ENCODE results near the gene KDM2A. TPM values are rescaled to one million over a fixed set of nuclear protein-coding genes. Genes with fewer than 3 reads are reported as not detected.

KDM2A gene
- total RNA-seq, 1 experiment from 2014 or later, result 122 TPM

DNA sequence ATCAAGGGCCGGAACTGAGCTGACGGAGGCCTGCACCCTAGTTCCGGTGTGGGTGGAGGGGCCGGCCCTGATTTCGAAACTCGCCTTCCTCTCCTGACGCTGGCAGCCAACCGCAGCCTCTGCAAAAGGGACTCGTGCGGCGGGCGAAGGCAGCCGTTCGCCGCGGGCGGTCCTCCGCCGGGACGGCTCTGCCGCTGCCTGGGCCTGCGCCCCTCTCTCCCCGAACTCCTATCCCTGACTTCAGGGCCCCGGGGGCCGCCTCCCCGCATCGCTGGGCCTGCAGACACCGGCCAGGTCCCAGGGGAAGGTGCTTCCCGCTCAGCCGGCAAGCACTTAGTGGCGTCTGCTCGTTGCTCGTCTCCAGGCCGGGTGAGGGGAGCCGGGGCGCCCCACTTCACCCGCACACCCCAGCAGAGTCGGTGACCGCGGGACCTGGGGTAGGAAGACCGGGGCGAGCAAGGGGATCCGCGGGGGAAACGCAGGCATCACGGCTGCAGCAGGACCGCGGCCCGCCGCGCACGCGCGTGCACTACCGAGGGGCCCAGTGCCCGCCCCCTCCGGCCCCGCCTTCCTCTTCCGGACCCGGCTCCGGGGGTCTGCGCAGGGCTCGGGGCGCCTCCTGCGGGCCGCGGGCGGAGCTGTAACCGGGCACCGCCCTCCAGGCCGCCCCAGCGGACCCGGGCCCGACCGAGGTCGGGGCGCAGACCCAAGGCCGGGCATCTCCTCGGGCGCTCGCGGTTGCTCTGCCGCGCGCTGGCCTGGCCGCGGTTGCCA, 169.6 kb downstream of the KDM2A start:
- ChIA-PET POLR2A (interaction anchor here (0.5 to 2.2 kb wide), 9 partner anchors 14 to 170 kb away, joined by 3 to 25 read pairs (median 4); partner anchors contain the start of genes CORO1B, KDM2A and SSH3), CTCF (interaction anchor here (0.6 to 3.1 kb wide), 10 partner anchors 12 to 100 kb away, joined by 3 to 27 read pairs (median 6); partner anchors contain the start of genes GRK2 and SSH3)
- peaks cover 80% of the 10 kb centered on the region for H3K36me3 Mint-ChIP-seq (ENCODE audit: insufficient read depth, unreplicated experiment)
- Histone ChIP-seq H3K9me3 (no peaks in the 10 kb centered on the region), H3K36me3 (ENCODE audit: control insufficient read depth, insufficient read depth, low read length) (peaks cover 12% of the 10 kb centered on the region), H3K4me3 (ENCODE audit: low read depth, low read length) (peak overlapping the region; percentile 91), H3K27me3 (replicated peaks; ENCODE audit: control insufficient read depth, insufficient read depth, low read length) (no peaks in the 10 kb centered on the region), H3K4me1 (peaks cover 20% of the 10 kb centered on the region)
- H3K4me3 Mint-ChIP-seq (ENCODE audit: unreplicated experiment), result peak overlapping the region; percentile 99
- H3K4me1 Mint-ChIP-seq (ENCODE audit: low read depth, unreplicated experiment), result peaks cover 29% of the 10 kb centered on the region
- H3K27ac Mint-ChIP-seq (ENCODE audit: unreplicated experiment), result peak overlapping the region; percentile 90
- TF ChIP-seq, protein P1, sequence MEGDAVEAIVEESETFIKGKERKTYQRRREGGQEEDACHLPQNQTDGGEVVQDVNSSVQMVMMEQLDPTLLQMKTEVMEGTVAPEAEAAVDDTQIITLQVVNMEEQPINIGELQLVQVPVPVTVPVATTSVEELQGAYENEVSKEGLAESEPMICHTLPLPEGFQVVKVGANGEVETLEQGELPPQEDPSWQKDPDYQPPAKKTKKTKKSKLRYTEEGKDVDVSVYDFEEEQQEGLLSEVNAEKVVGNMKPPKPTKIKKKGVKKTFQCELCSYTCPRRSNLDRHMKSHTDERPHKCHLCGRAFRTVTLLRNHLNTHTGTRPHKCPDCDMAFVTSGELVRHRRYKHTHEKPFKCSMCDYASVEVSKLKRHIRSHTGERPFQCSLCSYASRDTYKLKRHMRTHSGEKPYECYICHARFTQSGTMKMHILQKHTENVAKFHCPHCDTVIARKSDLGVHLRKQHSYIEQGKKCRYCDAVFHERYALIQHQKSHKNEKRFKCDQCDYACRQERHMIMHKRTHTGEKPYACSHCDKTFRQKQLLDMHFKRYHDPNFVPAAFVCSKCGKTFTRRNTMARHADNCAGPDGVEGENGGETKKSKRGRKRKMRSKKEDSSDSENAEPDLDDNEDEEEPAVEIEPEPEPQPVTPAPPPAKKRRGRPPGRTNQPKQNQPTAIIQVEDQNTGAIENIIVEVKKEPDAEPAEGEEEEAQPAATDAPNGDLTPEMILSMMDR (IDR thresholded peaks at IDR 0.05; ENCODE audit: insufficient read depth in 1 of 2, low read depth in 1 of 2, low read length in 1 of 2, severe bottlenecking in 1 of 2, unreplicated experiment in 1 of 2), result peak; percentile 51 to 56
- no peaks in the 10 kb centered on the region for H3K9me3 Mint-ChIP-seq (ENCODE audit: unreplicated experiment)
- DNase-seq, result peak; percentile 94 to 95
- no TSS peak for BruUV-seq (replicated peaks)
- H3K27me3 Mint-ChIP-seq (ENCODE audit: insufficient read depth, unreplicated experiment), result no peaks in the 10 kb centered on the region
- intact Hi-C loops (cut with micrococcal nuclease; ENCODE audit: unreplicated experiment), result loop anchor here (1.0 to 2.0 kb wide), 4 partner anchors 16 to 50 kb away; no protein-coding TSS in a partner anchor

DNA sequence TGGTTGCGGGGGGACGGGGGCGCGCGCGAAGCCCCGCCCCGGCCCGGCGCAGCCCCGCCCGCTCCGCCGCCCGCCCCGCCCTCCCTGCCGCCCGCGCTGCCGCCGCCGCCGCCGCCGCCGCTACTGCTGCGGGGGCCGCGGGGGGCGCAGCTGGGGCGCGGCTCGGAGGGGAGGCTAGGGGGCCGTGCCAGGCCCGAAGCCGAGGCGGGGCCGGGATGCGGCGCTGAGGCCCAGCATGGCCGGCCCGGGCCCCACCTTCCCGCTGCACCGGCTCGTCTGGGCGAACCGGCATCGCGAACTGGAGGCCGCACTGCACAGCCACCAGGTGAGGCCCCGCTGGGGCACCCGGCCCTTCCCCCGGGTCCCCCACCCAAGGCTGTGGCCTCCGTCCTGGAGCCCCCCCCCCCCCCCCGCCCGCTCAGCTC, 170.2 kb downstream of the KDM2A start, which contains the start of gene ANKRD13D:
ANKRD13D (plus strand) TSS at position 78 of the 425 bp plus-strand sequence; CDS start at position 236, 158 bp downstream.
- ChIA-PET CTCF (interaction anchor here (0.6 to 3.1 kb wide), 9 partner anchors 11 to 62 kb away, joined by 3 to 27 read pairs (median 9); partner anchors contain the start of genes GRK2 and SSH3), POLR2A (interaction anchor here (0.7 to 2.2 kb wide), 6 partner anchors 14 to 49 kb away, joined by 3 to 25 read pairs (median 11); partner anchors contain the start of gene SSH3)
- H3K9me3 Mint-ChIP-seq (ENCODE audit: unreplicated experiment), result no peaks in the 10 kb centered on the region
- Histone ChIP-seq H3K9me3 (no peaks in the 10 kb centered on the region; the same call in 1 of the 2 replicates), H3K4me1 (peaks cover 20% of the 10 kb centered on the region), H3K27me3 (replicated peaks; ENCODE audit: control insufficient read depth, insufficient read depth, low read length) (no peaks in the 10 kb centered on the region), H3K36me3 (ENCODE audit: control insufficient read depth, insufficient read depth, low read length) (peaks cover 12% of the 10 kb centered on the region), H3K4me3 (ENCODE audit: low read depth, low read length) (peak within 1 kb of the TSS; percentile 91)
- intact Hi-C loops (cut with micrococcal nuclease; ENCODE audit: unreplicated experiment), result loop anchor here (1.0 to 2.0 kb wide), 2 partner anchors 15 to 50 kb away; no protein-coding TSS in a partner anchor
- peaks cover 29% of the 10 kb centered on the region for H3K4me1 Mint-ChIP-seq (ENCODE audit: low read depth, unreplicated experiment)
- TF ChIP-seq, protein P1 (IDR thresholded peaks at IDR 0.05; ENCODE audit: insufficient read depth in 1 of 2, low read depth in 1 of 2, low read length in 1 of 2, severe bottlenecking in 1 of 2, unreplicated experiment in 1 of 2), result peak in 1 of 2 experiments; percentile 6
- DNase-seq, result peak in 1 of 2 experiments; percentile 74
- peaks cover 80% of the 10 kb centered on the region for H3K36me3 Mint-ChIP-seq (ENCODE audit: insufficient read depth, unreplicated experiment)
- H3K27me3 Mint-ChIP-seq (ENCODE audit: insufficient read depth, unreplicated experiment), result no peaks in the 10 kb centered on the region
- BruUV-seq (replicated peaks), result no TSS peak
- H3K27ac Mint-ChIP-seq (ENCODE audit: unreplicated experiment), result peak within 1 kb of the TSS; percentile 90
- H3K4me3 Mint-ChIP-seq (ENCODE audit: unreplicated experiment), result peak within 1 kb of the TSS; percentile 99
